Measurements from ENCODE around the gene COA3.
"Not testable (repeated sequence)": the region's sequence is repeated elsewhere in the genome, so short reads cannot be mapped to it uniquely, and the experiment has no call there.

Gene COA3

GRCh38 chr17:42781639-42782165 is 16.8 kb downstream of the COA3 start:
- DNase-seq (ENCODE audit: low read depth), result no peak

- no peak for DNase-seq (ENCODE audit: low read depth)
Observed at GRCh38 chr17:42780851-42781638, 17.5 kb downstream of the COA3 start.

- DNase-seq (ENCODE audit: low read depth), result no peak
Observed at GRCh38 chr17:42779936-42780850, 18.3 kb downstream of the COA3 start, which contains the start of gene WNK4. Gene WNK4 (plus strand): TSS chr17:42780610. CDS start chr17:42780699, 89 bp downstream.

- DNase-seq (ENCODE audit: low read depth), result no peak
Observed at GRCh38 chr17:42779304-42779935, 19.1 kb downstream of the COA3 start.

GRCh38 chr17:42778570-42778969 is 19.9 kb downstream of the COA3 start:
- no peak for DNase-seq (ENCODE audit: low read depth)

GRCh38 chr17:42775534-42776098 is 22.9 kb downstream of the COA3 start:
- no peak for DNase-seq (ENCODE audit: low read depth)

GRCh38 chr17:42774066-42774745 is 24.3 kb downstream of the COA3 start:
- no peak for DNase-seq (ENCODE audit: low read depth)

- peak; percentile 30 for DNase-seq (ENCODE audit: low read depth)
Observed at GRCh38 chr17:42773290-42774035, 25.0 kb downstream of the COA3 start, which contains the start of gene VPS25. Gene VPS25 (plus strand): TSS chr17:42773449. CDS start chr17:42773476, 27 bp downstream.

- DNase-seq (ENCODE audit: low read depth), result no peak
Observed at GRCh38 chr17:42772945-42773289, 25.6 kb downstream of the COA3 start.

GRCh38 chr17:42769964-42770363 is 28.5 kb downstream of the COA3 start:
- DNase-seq (ENCODE audit: low read depth), result not testable (repeated sequence)

GRCh38 chr17:42768006-42768405 is 30.5 kb downstream of the COA3 start:
- DNase-seq (ENCODE audit: low read depth), result not testable (repeated sequence)

- DNase-seq (ENCODE audit: low read depth), result no peak
Observed at GRCh38 chr17:42767512-42767911, 31.0 kb downstream of the COA3 start.

- DNase-seq (ENCODE audit: low read depth), result no peak
Observed at GRCh38 chr17:42766124-42766523, 32.4 kb downstream of the COA3 start.

- no peak for DNase-seq (ENCODE audit: low read depth)
Observed at GRCh38 chr17:42761638-42762037, 36.9 kb downstream of the COA3 start.

- DNase-seq (ENCODE audit: low read depth), result no peak
Observed at GRCh38 chr17:42760652-42761581, 37.6 kb downstream of the COA3 start, which contains the start of gene RAMP2. Gene RAMP2 (plus strand): TSS chr17:42761227. CDS start chr17:42761262, 35 bp downstream.

- no peak for DNase-seq (ENCODE audit: low read depth)
Observed at GRCh38 chr17:42759982-42760651, 38.4 kb downstream of the COA3 start.

- no peak for DNase-seq (ENCODE audit: low read depth)
Observed at GRCh38 chr17:42754782-42755181, 43.7 kb downstream of the COA3 start.

- DNase-seq (ENCODE audit: low read depth), result no peak
Observed at GRCh38 chr17:42751628-42752027, 46.9 kb downstream of the COA3 start.
